Midbrain (tissue), 1 donor: ENCODE data around the gene ADORA2A.
"Not testable (repeated sequence)": the region's sequence is repeated elsewhere in the genome, so short reads cannot be mapped to it uniquely, and the experiment has no call there.

Source experiments
- DNase-seq: peaks from one replicate; lab custom pipeline; 2025; lab: John Stamatoyannopoulos, UW

Gene ADORA2A

GRCh38 chr22:24489011-24489410 lies 61.6 kb downstream of the ADORA2A start:
- DNase-seq: no peak

- DNase-seq: not testable (repeated sequence)
Measured at GRCh38 chr22:24489434-24489833, 62.0 kb downstream of the ADORA2A start.
